ENCODE measurements around the gene TOMM7. TPM values are rescaled to one million over a fixed set of nuclear protein-coding genes. Genes with fewer than 3 reads are reported as not detected.

TOMM7 gene
- total RNA-seq, 1 donor from 2014 or later, result 83.0 TPM

- DNase-seq (ENCODE audit: low read depth), result no peak
- no peak overlapping the region for H3K4me3 ChIP-seq (ENCODE audit: low read depth, low read length)
- no peak for TF ChIP-seq CTCF (conservative IDR thresholded peaks at IDR 0.05; ENCODE audit: low read depth, low read length)
These were observed 42.4 kb upstream of the TOMM7 start for GRCh38 chr7:22864855-22865601.

GRCh38 chr7:22864301-22864700, 41.7 kb upstream of the TOMM7 start:
- TF ChIP-seq CTCF (conservative IDR thresholded peaks at IDR 0.05; ENCODE audit: low read depth, low read length), result no peak

GRCh38 chr7:22863156-22863899, 40.7 kb upstream of the TOMM7 start:
- no peak for DNase-seq (ENCODE audit: low read depth)
- no peak overlapping the region for H3K4me3 ChIP-seq (ENCODE audit: low read depth, low read length)
- TF ChIP-seq CTCF (conservative IDR thresholded peaks at IDR 0.05; ENCODE audit: low read depth, low read length), result no peak

More at GRCh38 chr7:22864301-22864700, 41.7 kb upstream of the TOMM7 start:
- no peak overlapping the region for H3K4me3 ChIP-seq (ENCODE audit: low read depth, low read length)
- DNase-seq (ENCODE audit: low read depth), result no peak

GRCh38 chr7:22861576-22861975, 38.9 kb upstream of the TOMM7 start:
- no peak for DNase-seq (ENCODE audit: low read depth)
- TF ChIP-seq CTCF (conservative IDR thresholded peaks at IDR 0.05; ENCODE audit: low read depth, low read length), result no peak
- H3K4me3 ChIP-seq (ENCODE audit: low read depth, low read length), result no peak overlapping the region

- no peak for DNase-seq (ENCODE audit: low read depth)
- no peak overlapping the region for H3K4me3 ChIP-seq (ENCODE audit: low read depth, low read length)
- TF ChIP-seq CTCF (conservative IDR thresholded peaks at IDR 0.05; ENCODE audit: low read depth, low read length), result peak; percentile 54
These were observed 38.3 kb upstream of the TOMM7 start for GRCh38 chr7:22860784-22861482.

GRCh38 chr7:22860337-22860736, 37.7 kb upstream of the TOMM7 start:
- DNase-seq (ENCODE audit: low read depth), result no peak
- H3K4me3 ChIP-seq (ENCODE audit: low read depth, low read length), result no peak overlapping the region
- no peak for TF ChIP-seq CTCF (conservative IDR thresholded peaks at IDR 0.05; ENCODE audit: low read depth, low read length)
